H9 (cell line): Measurements from ENCODE around the gene PARP6. TPM values are rescaled to one million over a fixed set of nuclear protein-coding genes. Genes with fewer than 3 reads are reported as not detected.

Source experiments
- DNase-seq: peaks from one replicate; pipeline ENCODE4 v3.0.0-alpha.2; 2017
- H2AFZ ChIP-seq: one replicate; pipeline ENCODE4 v1.6.1; 2013; ENCODE audit warnings: mild to moderate bottlenecking, low read length, control low read depth, moderate library complexity
- H2AK5ac ChIP-seq: 2 replicates; pipeline ENCODE4 v1.6.1; 2013; ENCODE audit warnings: low read length, control low read depth, mixed read lengths; ENCODE audit not compliant: insufficient read length
- H2BK120ac ChIP-seq: one replicate; pipeline ENCODE4 v1.6.1; 2013; ENCODE audit warnings: low read depth, mild to moderate bottlenecking, low read length, control low read depth, inconsistent platforms; ENCODE audit not compliant: poor library complexity, severe bottlenecking
- H2BK12ac ChIP-seq: 2 replicates; pipeline ENCODE4 v1.6.1; 2013; ENCODE audit warnings: low read length, control low read depth, mixed read lengths, low read depth; ENCODE audit not compliant: insufficient read length
- H2BK15ac ChIP-seq: 2 replicates; pipeline ENCODE4 v1.6.1; 2013; ENCODE audit warnings: low read depth, low read length, control low read depth
- H2BK20ac ChIP-seq: one replicate; pipeline ENCODE4 v1.6.1; 2013; ENCODE audit warnings: low read depth, mild to moderate bottlenecking, low read length, control low read depth, inconsistent platforms; ENCODE audit not compliant: poor library complexity, severe bottlenecking
- H2BK5ac ChIP-seq: 2 replicates; pipeline ENCODE4 v1.6.1; 2013; ENCODE audit warnings: low read length, control low read depth, mixed read lengths; ENCODE audit not compliant: insufficient read length
- H3K14ac ChIP-seq: 2 replicates; pipeline ENCODE4 v1.6.1; 2013; ENCODE audit warnings: low read length, control low read depth; ENCODE audit not compliant: insufficient read depth
- H3K18ac ChIP-seq: 2 replicates; pipeline ENCODE4 v1.6.1; 2013; ENCODE audit warnings: low read depth, mild to moderate bottlenecking, mixed read lengths, low read length, control low read depth; ENCODE audit not compliant: insufficient read length
- H3K23ac ChIP-seq: 2 replicates; pipeline ENCODE4 v1.6.1; 2013; ENCODE audit warnings: low read length, control low read depth, mixed read lengths, low read depth; ENCODE audit not compliant: insufficient read length
- H3K23me2 ChIP-seq: 2 replicates; pipeline ENCODE4 v1.6.1; 2013; ENCODE audit warnings: low read depth, mild to moderate bottlenecking, mixed read lengths, low read length, control low read depth; ENCODE audit not compliant: insufficient read length, poor library complexity, severe bottlenecking
- H3K27ac ChIP-seq: 2 replicates; pipeline ENCODE4 v1.5.1; 2013; ENCODE audit warnings: low read length, control low read depth, mixed read lengths, low read depth; ENCODE audit not compliant: insufficient read length
- H3K27me3 ChIP-seq: 2 replicates; pipeline ENCODE4 v1.6.1; 2013; ENCODE audit warnings: low read length, control low read depth, inconsistent platforms; ENCODE audit not compliant: insufficient read depth
- H3K4ac ChIP-seq: 2 replicates; pipeline ENCODE4 v1.6.1; 2013; ENCODE audit warnings: low read depth, mild to moderate bottlenecking, control low read depth, inconsistent platforms, low read length, moderate library complexity
- H3K4me1 ChIP-seq: 2 replicates; pipeline ENCODE4 v1.6.1; 2013; ENCODE audit warnings: low read length, control low read depth, inconsistent platforms; ENCODE audit not compliant: insufficient read depth
- H3K4me2 ChIP-seq: 2 replicates; pipeline ENCODE4 v1.6.1; 2013; ENCODE audit warnings: low read length, control low read depth, mixed read lengths; ENCODE audit not compliant: insufficient read length, insufficient read depth
- H3K56ac ChIP-seq: 2 replicates; pipeline ENCODE4 v1.6.1; 2013; ENCODE audit warnings: low read depth, mild to moderate bottlenecking, mixed read lengths, low read length, control low read depth; ENCODE audit not compliant: insufficient read length
- H3K79me1 ChIP-seq: 2 replicates; pipeline ENCODE4 v1.6.1; 2013; ENCODE audit warnings: low read depth, mild to moderate bottlenecking, moderate library complexity, low read length, control low read depth, inconsistent platforms; ENCODE audit not compliant: insufficient read depth, poor library complexity, severe bottlenecking
- H3K79me2 ChIP-seq: 2 replicates; pipeline ENCODE4 v1.6.1; 2013; ENCODE audit warnings: low read length, control low read depth, inconsistent platforms; ENCODE audit not compliant: insufficient read depth
- H3K9ac ChIP-seq: 2 replicates; pipeline ENCODE4 v1.6.1; 2013; ENCODE audit warnings: low read length, control low read depth, mixed read lengths; ENCODE audit not compliant: insufficient read length; ENCODE audit errors: extremely low read depth
- H3K9me3 ChIP-seq: one replicate; pipeline ENCODE4 v1.6.1; 2013; ENCODE audit warnings: low read depth, low read length, inconsistent platforms; ENCODE audit not compliant: control insufficient read depth
- H3T11ph ChIP-seq: one replicate; pipeline ENCODE4 v1.6.1; 2013; ENCODE audit warnings: mild to moderate bottlenecking, low read length, control low read depth, inconsistent platforms
- H4K20me1 ChIP-seq: one replicate; pipeline ENCODE4 v1.6.1; 2013; ENCODE audit not compliant: control insufficient read depth, insufficient read length, insufficient read depth
- H4K5ac ChIP-seq: 2 replicates; pipeline ENCODE4 v1.6.1; 2013; ENCODE audit warnings: low read depth, mild to moderate bottlenecking, mixed read lengths, low read length, control low read depth; ENCODE audit not compliant: insufficient read length
- H4K8ac ChIP-seq: replicated peaks from 2 replicates; pipeline ENCODE4 v1.6.1; 2013; ENCODE audit warnings: low read length, control low read depth, mixed read lengths, low read depth; ENCODE audit not compliant: insufficient read length
- H4K91ac ChIP-seq: 2 replicates; pipeline ENCODE4 v1.6.1; 2013; ENCODE audit warnings: low read depth, mild to moderate bottlenecking, moderate library complexity, mixed read lengths, low read length, control low read depth; ENCODE audit not compliant: insufficient read length
- H3K27ac Mint-ChIP-seq, 3 experiments: 2 replicates in 2 of 3; 3 replicates in 1 of 3; pipeline ENCODE4 v1.8.0; 2020 to 2021; ENCODE audit warnings: mixed read lengths in 3 of 3, mild to moderate bottlenecking in 1 of 3, moderate library complexity in 1 of 3
- H3K27me3 Mint-ChIP-seq: 2 replicates; pipeline ENCODE4 v1.8.0; 2021; ENCODE audit warnings: low read depth, mild to moderate bottlenecking, moderate library complexity, mixed read lengths
- H3K36me3 Mint-ChIP-seq, 3 experiments: 2 replicates in 2 of 3; 3 replicates in 1 of 3; pipeline ENCODE4 v1.8.0; 2020 to 2021; ENCODE audit warnings: low read depth in 3 of 3, mixed read lengths in 3 of 3; ENCODE audit not compliant: insufficient read depth in 1 of 3
- H3K4me1 Mint-ChIP-seq, 2 experiments: 2 replicates each; pipeline ENCODE4 v1.8.0; 2020; ENCODE audit warnings: mixed read lengths in 2 of 2
- H3K4me3 Mint-ChIP-seq, 2 experiments: 2 replicates in 1 of 2; 3 replicates in 1 of 2; pipeline ENCODE4 v1.8.0; 2020 to 2021; ENCODE audit warnings: mild to moderate bottlenecking in 2 of 2, mixed read lengths in 2 of 2, moderate library complexity in 1 of 2
- H3K9me3 Mint-ChIP-seq, 2 experiments: 2 replicates in 1 of 2; 3 replicates in 1 of 2; pipeline ENCODE4 v1.8.0; 2020; ENCODE audit warnings: mild to moderate bottlenecking in 2 of 2, mixed read lengths in 2 of 2, moderate library complexity in 1 of 2
- WGBS: extraction: QIAGEN DNeasy Blood & Tissue Kit; methylation state at CpG from one replicate; pipeline ENCODE4 v1.1.7; 2013; ENCODE audit warnings: missing lambda C conversion rate, low lambda C conversion rate, mixed read lengths; ENCODE audit not compliant: insufficient read length; ENCODE audit errors: extremely low coverage; 5-methylcytosine and 5-hydroxymethylcytosine counted together
- total RNA-seq: library from RNA; stranded (reverse); gene quantifications from 2 replicates; pipeline ENCODE4 v1.2.1, GENCODE V29; 2021
- TF ChIP-seq, protein P1 (sequence below): fragments of 200-600 bp; sonication (generic); conservative IDR thresholded peaks from 3 replicates; pipeline ENCODE4 v1.8.0; 2021; ENCODE audit warnings: antibody characterized with exemption, mild to moderate bottlenecking

PARP6 gene
- total RNA-seq, 1 experiment from 2014 or later, result 54.4 TPM

DNA sequence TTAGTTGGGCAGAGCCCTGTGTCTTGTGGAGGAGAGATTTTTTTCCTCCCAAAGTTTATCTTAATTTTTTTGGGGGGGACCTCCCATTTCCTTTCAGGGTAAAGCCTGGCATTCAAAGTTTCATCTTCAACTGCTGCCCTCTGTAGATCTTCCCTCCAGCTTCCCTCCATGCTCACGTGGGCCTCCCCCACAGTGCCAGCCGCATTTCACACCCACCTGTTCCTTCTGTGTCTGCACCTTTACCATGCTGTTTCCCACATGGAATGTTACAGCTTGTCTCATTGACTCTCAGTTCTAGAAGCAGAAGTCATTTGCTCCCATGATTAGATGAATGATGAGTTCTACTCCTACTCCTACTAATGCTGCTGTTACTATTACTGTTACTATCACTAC, 41.1 kb upstream of the PARP6 start:
- H2AFZ ChIP-seq, result no peak overlapping the region
- TF ChIP-seq, protein P1, sequence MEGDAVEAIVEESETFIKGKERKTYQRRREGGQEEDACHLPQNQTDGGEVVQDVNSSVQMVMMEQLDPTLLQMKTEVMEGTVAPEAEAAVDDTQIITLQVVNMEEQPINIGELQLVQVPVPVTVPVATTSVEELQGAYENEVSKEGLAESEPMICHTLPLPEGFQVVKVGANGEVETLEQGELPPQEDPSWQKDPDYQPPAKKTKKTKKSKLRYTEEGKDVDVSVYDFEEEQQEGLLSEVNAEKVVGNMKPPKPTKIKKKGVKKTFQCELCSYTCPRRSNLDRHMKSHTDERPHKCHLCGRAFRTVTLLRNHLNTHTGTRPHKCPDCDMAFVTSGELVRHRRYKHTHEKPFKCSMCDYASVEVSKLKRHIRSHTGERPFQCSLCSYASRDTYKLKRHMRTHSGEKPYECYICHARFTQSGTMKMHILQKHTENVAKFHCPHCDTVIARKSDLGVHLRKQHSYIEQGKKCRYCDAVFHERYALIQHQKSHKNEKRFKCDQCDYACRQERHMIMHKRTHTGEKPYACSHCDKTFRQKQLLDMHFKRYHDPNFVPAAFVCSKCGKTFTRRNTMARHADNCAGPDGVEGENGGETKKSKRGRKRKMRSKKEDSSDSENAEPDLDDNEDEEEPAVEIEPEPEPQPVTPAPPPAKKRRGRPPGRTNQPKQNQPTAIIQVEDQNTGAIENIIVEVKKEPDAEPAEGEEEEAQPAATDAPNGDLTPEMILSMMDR, result no peak
- H4K91ac ChIP-seq, result no peak overlapping the region
- no peaks in the 10 kb centered on the region for H3K23me2 ChIP-seq
- H2BK5ac ChIP-seq, result no peak overlapping the region
- Mint-ChIP-seq H3K27ac (no peak overlapping the region), H3K27me3 (peaks cover 62% of the 10 kb centered on the region), H3K4me3 (no peak overlapping the region), H3K36me3 (no peaks in the 10 kb centered on the region), H3K9me3 (no peaks in the 10 kb centered on the region), H3K4me1 (0 out of 4 replicates have a peak, but pooled peaks cover 0 to 2% of the 10 kb centered on the region in 2 experiments)
- WGBS, result no CpG with 5 or more reads among the region's 2 CpGs
- H3T11ph ChIP-seq, result no peak overlapping the region
- H3K23ac ChIP-seq, result no peak overlapping the region
- no peak overlapping the region for H3K56ac ChIP-seq
- no peak overlapping the region for H2BK120ac ChIP-seq
- no peak overlapping the region for H3K4me2 ChIP-seq
- H2BK15ac ChIP-seq, result no peak overlapping the region
- H3K9me3 ChIP-seq, result no peaks in the 10 kb centered on the region
- no peak overlapping the region for H2BK12ac ChIP-seq
- H2BK20ac ChIP-seq, result no peak overlapping the region
- no peak overlapping the region for H3K14ac ChIP-seq
- peak; percentile 9 for DNase-seq
- H3K4ac ChIP-seq, result no peak overlapping the region
- H3K4me1 ChIP-seq, result no peaks in the 10 kb centered on the region
- H3K27me3 ChIP-seq, result peaks cover 3% of the 10 kb centered on the region; the same call in 1 of the 2 replicates
- H3K79me2 ChIP-seq, result no peaks in the 10 kb centered on the region
- no peaks in the 10 kb centered on the region for H3K79me1 ChIP-seq
- H4K20me1 ChIP-seq, result no peaks in the 10 kb centered on the region
- H3K9ac ChIP-seq, result no peak overlapping the region
- no peak overlapping the region for H4K5ac ChIP-seq
- no peak overlapping the region for H4K8ac ChIP-seq
- H3K18ac ChIP-seq, result no peak overlapping the region
- no peak overlapping the region for H3K27ac ChIP-seq
- no peak overlapping the region for H2AK5ac ChIP-seq
